ENCODE results near the gene ADGRV1.

GRCh38 chr5:90615355-90615754 is 56.8 kb downstream of the ADGRV1 start:
- TF ChIP-seq POLR2A (IDR thresholded peaks at IDR 0.05; ENCODE audit: low read depth, low read length) (no peak), TAF1 (IDR thresholded peaks at IDR 0.05; ENCODE audit: borderline replicate concordance, low read depth, low read length) (no peak)
